HG02943 (cell line): ENCODE measurements around the gene CDK19.
"Not testable (repeated sequence)": the region's sequence is repeated elsewhere in the genome, so short reads cannot be mapped to it uniquely, and the experiment has no call there.

Experiments
- ATAC-seq: cut with Tn5 transposase; IDR thresholded peaks from one replicate; pipeline ENCODE4 v1.9.1; 2021; ENCODE audit warnings: mild to moderate bottlenecking, low read depth, moderate library complexity; ENCODE audit not compliant: unreplicated experiment

CDK19 gene

DNA sequence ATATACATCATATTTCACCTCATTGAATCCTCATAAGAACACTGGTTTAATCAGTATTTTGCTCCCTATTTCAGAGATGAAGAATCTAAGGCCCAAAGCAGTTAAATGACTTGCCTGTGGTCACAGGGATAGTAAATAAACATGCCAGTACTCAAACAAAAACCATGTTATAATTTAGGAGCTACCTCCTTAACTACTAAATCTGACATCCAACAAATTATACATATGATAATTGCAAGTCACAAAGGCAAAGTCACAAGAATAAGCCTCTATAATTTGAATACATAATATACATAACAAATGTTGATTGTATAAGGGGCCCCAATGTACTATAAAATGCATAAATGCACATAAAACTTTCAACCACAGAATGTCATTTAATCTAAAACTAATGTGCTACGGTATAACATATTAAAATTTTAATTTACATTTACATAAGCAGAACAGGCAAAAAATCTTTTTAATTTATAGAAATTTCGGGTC is 181.5 kb downstream of the CDK19 start:
- no peak for ATAC-seq

DNA sequence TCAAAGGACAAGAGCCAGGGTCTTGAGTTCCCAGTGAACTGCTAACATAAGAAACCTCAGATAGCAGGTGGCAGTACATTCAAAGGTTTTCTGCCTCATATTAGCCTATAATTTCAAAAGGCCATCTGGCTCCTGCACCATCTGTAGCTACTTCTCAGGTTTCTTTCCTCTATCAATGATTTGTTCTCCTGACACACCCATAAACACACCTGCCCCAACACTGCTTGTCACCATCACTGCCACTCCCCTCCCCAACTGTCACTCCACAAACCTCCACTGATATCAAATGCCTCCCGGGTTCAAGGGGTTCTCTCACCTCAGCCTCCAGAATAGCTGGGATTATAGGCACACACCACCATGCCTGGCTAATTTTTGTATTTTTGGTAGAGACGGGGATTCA is 186.1 kb downstream of the CDK19 start:
- no peak for ATAC-seq

DNA sequence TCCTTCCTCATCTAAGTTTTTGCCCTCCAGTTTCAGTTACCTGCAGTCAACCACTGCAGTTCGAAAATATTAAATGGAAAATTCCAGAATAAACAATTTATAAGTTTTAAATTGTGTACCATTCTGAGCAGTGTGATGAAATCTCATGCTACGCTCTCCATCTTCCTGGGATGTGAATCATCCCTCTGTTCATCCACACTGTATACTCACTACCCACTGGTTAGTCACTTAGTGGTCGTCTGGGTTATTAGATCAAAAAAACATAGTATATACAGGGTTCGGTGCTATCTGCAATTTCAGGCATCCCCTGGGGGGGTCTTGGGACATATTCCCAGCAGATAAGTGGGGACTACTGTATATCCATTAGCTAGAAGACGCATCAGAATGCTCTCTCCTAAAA is 186.9 kb downstream of the CDK19 start:
- ATAC-seq: no peak

DNA sequence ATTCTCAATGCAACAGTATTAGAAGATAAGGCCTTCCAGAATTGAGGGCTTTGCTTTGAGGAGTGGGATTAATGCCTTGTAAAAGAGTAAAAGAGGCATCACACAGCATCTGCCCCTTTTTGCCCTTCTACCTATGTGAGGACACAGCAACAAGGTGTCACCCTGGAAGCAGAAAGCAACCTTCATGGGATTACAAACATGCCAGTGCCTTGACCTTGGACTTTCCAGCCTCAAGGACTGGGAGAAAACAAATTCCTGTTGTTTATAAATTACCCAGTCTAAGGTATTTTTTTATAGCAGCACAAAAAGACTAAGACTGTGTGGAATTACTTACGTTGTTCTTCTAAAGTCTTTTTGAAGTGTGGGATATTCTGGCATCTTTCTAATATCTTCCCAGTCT is 188.8 kb downstream of the CDK19 start:
- no peak for ATAC-seq

DNA sequence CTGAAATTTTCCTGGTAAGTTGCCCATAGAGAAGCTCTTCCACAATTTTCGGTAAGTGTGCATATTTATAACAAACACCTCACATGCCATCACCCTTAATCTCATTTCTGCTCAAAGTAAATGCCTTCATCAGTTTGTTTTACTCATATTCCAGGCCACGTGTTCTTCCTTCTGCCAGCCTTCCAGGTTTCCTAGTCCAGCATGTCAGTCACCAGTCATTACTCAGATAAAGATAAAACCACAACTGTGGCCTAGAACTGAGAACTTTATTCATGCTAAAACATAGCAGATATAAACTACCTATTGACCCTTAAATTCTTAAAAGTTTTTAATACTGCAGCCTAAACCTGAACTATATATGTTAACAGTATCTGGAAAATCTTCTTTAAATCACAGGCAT is 189.4 kb downstream of the CDK19 start:
- ATAC-seq: no peak

DNA sequence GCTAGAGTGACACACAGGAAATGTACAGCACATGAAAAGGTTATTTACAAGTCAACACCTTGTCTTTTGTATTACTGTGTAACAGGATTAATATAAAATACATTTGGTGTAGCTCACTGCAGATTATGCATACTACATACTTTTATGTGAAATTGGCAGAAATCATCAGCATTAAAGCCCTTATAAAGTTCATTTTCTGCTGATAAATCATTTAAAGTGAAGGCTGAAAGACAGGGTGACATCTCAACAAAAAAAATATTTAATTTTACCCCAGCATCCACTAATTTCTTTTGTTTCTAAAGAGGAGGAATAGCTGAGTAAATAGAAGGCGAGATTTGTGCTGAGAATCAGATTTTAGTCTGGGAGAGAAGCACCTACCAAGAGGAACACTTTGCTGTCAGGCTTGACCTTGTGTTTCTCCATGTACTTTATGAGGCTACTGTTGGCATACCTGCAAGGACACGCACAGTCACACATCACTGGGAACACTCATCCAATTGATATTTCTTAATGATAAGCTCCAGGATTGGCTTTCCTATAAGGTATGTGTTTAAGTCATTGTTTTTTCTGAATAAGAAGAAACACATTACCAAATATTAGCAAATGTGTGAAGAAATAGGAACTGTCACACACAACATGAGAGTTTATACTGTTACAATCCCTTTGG is 192.2 kb downstream of the CDK19 start:
- ATAC-seq: no peak

DNA sequence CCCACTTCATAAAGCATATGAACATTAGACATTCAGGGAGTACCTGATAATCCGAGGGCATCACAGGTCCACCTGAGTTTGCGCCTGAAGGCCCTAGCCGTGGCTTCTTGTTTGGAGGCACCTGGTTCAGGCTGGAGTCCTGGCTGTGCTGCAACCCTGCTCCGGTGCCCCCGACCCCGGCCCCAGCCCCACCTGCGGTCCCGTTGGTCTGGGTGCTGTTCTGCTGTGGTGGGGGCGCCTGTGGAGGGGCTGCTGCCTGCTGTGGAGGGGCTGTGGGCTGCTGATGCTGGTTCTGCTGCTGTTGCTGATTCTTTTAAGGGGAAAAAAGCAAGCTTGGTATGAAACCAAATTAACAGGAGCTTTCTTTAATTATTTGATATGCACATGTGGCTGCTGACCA is 194.2 kb downstream of the CDK19 start:
- no peak for ATAC-seq

DNA sequence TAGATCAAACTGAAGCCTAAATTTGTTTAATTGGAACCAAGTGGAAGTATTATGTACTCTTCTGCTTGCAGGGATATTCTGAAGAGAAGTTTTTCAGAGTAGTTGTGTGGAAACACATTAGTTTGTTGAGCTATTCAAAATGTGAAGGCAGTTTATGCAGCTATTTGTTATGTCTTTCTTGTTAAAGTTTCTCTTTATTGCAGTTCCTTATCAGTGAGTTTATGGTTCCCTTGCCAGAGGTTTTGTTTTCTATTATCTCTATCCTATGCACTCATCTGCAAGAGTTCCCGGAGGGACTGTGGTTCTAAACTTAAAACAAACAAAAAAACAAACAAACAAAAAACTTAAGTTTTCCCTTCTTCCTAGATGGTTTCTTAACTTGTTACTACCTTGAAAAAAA is 195.2 kb downstream of the CDK19 start:
- no peak for ATAC-seq

DNA sequence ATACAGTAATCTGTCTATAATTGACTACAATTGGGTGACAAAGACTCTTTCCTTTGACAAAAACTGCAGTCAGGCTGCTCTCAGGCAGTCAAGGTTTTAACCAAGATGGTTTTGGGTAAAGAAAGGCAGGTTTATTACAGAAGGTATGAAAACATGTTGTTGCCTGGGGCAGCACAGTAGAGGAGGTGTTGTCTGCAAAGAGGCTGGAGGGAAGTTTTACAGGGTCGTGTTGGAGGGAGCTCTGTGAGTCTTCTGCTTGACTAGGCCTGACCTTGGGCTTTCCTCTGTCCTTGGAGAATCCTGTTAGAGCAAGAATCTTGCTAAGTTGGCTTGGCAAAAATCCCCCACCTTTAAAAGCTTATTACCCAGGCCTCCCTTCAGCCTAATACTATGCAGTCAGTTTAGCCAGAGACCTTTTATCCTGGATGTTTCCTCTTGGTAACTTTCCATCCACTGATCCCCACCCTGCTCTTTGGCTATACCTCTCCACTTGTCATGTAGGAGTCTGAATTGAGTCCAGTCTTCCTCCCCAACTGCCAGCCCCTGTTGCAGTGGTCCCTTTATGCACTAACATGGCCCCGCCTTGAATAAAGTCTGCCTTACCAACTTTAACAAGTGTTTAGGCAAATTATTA is 195.9 kb downstream of the CDK19 start:
- ATAC-seq: no peak

DNA sequence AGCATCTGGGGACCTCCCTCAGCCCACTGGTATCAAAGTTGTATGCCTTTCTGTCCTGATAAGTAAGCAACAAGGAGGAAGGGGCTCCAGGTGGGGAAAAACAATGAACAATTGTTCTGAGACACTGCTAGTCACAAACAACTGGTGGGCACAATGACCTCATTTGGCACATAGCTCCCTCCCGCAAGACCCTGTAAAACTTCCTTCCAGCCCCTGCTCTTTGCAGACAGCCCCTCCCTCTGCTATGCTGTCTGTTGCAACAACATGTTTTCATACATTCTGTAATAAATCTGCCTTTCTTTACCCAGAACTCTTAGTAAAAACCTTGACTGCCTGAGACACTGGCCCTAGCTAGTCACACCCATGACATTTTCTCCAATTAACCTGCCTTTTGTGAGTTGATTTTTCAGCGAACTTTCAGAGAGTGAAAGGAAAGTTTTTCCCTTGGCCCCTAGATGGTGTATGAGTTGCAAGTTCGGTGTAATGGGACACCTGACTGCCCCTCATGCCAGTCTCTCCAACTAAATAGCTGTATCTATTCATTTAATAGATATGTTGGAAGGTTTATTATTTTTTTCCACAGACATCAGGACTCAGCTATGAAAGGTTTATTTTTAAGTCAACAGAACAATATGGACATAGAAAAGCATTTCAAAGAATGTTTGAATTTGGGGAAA is 196.5 kb downstream of the CDK19 start:
- no peak for ATAC-seq

DNA sequence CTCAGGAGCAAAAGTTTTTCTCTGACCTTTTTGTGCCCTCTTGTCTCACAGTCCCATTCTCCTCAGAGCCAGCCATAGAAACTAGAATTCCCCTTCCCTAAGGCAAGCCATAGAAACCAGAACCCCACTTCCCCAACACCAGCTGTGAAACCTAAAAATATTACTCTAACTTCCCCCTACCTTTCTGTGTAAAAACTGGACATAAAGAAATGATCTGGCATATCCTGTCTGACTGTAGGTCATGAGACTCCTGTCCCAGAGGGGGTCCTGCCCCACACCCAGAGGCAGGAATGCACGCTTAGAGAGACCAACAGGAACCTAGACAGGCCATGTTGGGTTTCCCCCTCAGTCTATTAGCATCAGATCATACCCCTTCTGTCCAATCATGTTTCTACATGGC is 198.2 kb downstream of the CDK19 start:
- no peak for ATAC-seq

DNA sequence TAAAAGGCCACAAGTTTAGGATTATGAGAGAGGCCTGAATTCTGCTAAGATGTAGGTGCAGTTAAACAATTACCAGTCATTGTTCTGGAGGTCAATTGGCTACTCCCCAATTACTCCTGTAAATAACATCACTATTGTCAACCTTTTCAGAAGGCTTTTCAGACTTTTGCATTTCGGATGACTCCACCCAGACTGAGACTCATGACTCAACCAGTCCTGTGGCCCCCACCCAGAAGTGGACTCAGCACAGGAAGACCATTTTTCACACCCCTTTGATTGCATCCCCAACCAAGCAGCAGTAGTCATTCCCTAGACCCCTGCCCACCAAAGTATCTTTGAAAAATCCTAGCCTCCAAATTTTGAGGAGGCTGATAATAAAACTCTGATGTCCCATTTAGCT is 199.5 kb downstream of the CDK19 start:
- no peak for ATAC-seq

DNA sequence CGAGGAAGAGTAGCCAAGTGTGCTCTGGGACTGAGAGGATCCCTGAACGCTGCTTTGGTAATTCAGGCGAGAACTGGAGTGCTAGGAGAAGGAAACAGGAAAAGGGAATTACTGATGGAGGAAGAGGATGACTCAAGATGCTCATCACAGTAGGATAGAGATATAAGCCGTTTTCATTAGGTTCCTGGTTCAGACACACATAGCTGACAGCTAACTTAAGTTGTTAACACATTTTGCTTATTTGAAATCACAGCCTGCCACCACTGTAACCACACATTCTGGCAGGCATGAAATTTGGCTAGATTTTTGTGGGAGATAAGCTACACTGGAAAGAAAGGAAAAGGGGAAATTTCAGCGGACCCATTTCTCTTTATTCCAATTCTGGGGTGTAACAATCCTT is 200.7 kb downstream of the CDK19 start:
- no peak for ATAC-seq

DNA sequence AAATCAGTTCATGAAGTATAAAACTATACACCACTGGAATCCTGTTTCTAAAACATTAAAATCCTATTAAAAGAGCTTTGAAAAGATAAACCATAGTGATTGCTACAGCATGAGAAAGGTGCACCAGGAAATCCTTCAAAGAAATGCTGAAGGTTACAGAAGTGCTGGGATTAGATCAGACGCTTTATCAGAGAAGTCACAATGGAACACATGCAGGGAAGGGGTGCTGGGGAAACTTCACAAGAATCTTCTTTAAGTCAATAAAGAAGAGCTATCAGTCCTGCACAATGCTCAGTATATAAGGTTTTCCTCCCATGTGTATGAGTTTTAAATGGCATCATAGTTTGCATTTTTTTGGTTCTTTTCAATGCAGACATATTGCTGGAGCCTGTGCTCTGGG is 201.2 kb downstream of the CDK19 start:
- no peak for ATAC-seq

DNA sequence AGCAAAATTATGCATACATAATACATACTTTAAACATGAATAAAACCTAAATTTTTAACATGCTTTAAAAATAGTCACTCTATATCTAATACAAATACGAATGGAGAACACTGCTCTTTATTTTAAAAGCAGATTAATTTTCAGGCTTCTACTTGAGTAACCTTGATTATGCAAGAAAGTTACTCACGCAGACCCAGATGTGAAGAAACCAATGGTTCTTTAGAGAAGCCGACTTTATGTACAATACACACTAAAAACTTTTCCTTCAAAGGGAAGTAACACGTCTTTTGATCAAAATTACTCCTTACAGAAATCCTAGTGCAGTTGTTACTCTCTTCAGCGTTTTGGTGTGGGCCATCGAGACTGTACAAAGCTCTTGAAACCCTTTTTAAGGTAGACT is 201.9 kb downstream of the CDK19 start:
- ATAC-seq: no peak

DNA sequence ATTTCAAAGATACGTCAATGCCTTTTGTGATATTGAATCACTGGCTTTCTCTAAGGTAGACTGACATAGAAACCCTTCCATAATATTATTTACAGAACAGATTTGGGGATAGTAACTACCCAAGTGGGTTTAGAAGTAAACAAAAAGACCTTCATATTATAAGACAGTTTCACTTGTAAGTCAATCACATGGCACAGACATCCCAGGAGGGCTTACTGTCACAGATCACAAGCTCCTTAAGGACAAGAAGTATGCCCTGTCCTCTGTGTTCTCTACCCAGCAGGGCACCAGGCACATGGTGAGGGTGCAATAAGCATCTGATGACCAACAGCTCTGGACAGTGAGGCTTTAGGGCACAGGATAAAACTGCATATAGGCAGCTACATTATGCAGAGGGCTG is 203.0 kb downstream of the CDK19 start:
- ATAC-seq: no peak

DNA sequence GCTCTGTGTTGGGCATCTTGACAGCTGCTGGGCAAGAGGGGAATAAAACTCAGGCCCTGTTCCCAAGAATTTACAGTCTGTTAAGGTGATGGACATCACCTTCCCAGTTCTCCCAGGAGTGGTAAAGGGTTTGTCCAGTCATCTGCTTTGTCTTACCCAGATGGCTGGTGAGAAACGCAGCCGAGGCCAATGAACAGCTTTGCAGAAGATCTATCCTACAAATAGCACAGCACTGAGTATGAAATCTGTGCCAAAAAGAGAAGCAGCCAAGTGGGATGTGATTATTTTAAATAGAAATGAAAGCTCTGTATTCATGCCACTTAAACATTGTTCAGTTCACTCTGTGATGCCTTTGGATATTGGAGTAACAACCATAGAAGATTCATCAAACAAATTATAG is 206.2 kb downstream of the CDK19 start:
- ATAC-seq: no peak

DNA sequence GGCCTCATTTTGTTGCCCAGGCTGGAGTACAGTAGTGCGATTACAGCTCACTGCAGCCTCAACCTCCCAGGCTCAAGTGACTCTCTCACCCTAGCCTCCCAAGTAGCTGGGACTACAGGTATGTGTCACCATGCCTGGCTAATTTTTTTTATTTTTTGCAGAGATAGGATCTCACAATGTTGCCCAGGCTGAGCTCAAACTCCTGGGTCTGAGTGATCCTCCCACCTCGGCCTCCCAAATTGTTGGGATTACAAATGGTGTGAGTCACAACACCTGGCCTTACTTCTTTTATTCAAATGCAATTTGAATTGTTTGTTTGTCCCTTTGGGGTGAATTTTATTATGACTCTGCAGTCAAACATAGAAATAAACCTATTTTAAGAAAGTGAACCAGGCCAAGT is 207.1 kb downstream of the CDK19 start:
- no peak for ATAC-seq

DNA sequence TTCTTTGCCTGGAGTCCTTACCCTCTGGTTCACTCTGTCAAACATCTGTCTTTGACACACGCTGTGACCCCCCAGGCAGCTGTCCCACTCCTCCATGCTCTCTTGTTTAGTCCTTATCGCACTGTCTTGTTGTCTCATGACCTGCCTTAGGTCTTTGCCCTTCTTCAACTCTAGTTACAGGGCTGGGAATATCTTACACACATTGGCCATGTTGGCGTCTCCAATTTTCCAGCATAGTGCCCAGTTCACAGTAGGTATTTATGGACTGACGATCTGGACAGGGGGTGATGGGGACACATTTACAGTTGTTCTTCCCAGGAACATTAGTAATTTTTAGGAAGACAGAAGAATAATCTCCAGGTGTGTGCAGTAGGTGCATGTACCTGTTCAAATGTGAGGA is 209.1 kb downstream of the CDK19 start:
- ATAC-seq: no peak

DNA sequence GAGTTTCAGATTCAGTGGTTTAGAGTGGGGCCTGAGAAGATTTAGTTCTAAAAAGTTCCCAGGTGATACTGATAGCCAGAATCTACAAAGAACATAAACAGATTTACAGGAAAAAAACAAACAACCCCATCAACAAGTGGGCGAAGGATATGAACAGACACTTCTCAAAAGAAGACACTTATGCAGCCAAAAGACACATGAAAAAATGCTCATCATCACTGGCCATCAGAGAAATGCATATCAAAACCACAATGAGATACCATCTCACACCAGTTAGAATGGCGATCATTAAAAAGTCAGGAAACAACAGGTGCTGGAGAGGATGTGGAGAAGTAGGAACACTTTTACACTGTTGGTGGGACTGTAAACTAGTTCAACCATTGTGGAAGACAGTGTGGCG is 214.6 kb downstream of the CDK19 start:
- ATAC-seq: not testable (repeated sequence)

DNA sequence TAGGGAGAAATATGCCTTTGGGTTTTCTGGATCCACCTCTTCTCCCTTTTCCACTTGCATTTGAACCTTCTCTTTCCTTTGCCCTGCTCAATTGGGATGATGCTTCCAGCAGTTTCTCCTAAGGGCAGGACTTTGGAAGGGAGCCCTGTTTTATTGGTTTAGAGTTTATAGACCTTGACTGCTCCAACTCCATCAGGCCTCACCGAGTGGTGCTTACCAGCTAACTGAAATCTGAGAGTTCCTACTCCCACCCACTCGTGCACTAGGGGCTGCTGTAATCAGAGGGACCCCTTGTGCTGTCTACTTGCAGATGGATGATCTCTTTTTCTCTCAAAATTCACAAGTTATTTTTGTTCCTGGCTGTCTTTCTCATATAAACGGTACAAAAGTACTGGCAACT is 217.5 kb downstream of the CDK19 start:
- ATAC-seq: no peak

DNA sequence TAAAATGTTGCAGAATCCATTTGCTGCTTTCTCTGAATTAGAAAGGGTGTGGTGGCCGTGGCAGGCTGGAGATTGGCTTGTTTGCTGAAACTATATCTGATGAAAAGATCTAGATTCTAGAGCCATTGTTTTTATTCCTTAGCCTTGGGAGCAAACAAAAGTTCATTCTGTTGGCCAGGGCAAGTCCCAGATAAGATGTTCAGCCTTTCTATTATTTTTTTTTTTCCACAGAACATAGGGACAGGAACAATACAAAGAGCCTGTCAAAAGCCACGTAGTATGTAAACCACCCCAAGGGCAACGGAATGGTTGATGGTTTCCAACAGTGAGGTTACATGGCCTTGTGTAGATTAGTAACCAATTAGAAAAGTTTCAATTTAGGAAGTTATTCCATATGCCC is 218.9 kb downstream of the CDK19 start:
- ATAC-seq: no peak
